Vagina (tissue), 2 donors: ENCODE measurements around the gene CRAT.

Experiments
- POLR2A ChIP-seq, 2 donors: fragments of 450-650 bp; IDR thresholded peaks; one replicate each; pipeline ENCODE4 v1.6.1; 2017; ENCODE audit warnings: antibody characterized with exemption in 2 of 2, mild to moderate bottlenecking in 2 of 2, moderate library complexity in 2 of 2
- TF ChIP-seq, protein P1 (sequence below), 3 experiments: fragments of 450-650 bp in 2 of 3; fragments of 200-600 bp in 1 of 3; sonication (generic) in 1 of 3; IDR thresholded peaks; one replicate each; pipeline ENCODE4 v1.5.1; 2017 to 2019; ENCODE audit warnings: antibody characterized with exemption in 3 of 3, mild to moderate bottlenecking in 2 of 3, moderate library complexity in 2 of 3

DNA sequence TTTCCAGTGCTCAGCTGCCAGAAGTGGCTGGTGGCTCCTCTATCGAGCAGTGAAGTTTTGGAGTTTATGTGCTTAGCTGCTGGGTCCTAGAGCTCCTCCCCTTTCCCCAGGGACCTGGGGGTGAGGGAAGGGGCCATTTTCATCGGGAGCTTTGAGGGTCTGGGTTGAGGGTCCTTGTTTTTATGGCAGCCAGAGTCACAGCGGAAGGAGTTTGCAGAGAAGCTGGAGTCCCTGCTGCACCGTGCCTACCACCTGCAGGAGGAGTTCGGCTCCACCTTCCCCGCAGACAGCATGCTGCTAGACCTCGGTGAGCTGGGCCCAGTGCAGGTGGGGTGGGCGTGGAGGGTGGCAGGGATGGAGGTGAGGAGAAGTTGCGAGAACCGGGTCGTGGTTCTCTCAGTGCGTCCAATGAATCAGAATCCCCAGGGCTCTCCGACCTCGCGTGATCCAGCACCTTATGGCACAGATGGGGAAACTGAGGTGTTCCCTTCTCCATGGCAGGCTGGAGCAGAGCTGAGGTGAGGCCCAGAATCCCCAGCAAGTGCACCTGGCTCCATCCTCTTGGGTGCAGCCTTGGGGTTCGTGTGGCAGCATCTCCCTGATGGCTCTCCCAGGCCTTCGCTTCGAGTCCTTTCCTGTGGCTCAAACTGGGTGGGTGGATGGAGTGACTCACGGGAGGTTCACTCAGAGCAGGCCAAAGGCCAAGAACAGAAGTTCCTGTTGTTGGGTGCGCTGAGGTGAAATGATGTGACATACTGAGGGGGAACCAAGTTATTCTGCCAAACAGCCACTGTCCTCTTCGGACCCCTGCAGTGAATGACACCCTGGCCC lies 51.4 kb downstream of the CRAT start:
- TF ChIP-seq, protein P1, sequence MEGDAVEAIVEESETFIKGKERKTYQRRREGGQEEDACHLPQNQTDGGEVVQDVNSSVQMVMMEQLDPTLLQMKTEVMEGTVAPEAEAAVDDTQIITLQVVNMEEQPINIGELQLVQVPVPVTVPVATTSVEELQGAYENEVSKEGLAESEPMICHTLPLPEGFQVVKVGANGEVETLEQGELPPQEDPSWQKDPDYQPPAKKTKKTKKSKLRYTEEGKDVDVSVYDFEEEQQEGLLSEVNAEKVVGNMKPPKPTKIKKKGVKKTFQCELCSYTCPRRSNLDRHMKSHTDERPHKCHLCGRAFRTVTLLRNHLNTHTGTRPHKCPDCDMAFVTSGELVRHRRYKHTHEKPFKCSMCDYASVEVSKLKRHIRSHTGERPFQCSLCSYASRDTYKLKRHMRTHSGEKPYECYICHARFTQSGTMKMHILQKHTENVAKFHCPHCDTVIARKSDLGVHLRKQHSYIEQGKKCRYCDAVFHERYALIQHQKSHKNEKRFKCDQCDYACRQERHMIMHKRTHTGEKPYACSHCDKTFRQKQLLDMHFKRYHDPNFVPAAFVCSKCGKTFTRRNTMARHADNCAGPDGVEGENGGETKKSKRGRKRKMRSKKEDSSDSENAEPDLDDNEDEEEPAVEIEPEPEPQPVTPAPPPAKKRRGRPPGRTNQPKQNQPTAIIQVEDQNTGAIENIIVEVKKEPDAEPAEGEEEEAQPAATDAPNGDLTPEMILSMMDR (IDR thresholded peaks at IDR 0.05) = no peak
- no peak for TF ChIP-seq POLR2A (IDR thresholded peaks at IDR 0.05)
